GM12874 (cell line): Measurements from ENCODE around the gene NEU4.

Source experiments
- TF ChIP-seq, protein P1 (sequence below): IDR thresholded peaks from 2 replicates; pipeline ENCODE4 v1.5.1; 2011; ENCODE audit warnings: low read depth, mild to moderate bottlenecking, control low read depth, low read length, moderate library complexity; ENCODE audit not compliant: insufficient read depth

The NEU4 gene

DNA sequence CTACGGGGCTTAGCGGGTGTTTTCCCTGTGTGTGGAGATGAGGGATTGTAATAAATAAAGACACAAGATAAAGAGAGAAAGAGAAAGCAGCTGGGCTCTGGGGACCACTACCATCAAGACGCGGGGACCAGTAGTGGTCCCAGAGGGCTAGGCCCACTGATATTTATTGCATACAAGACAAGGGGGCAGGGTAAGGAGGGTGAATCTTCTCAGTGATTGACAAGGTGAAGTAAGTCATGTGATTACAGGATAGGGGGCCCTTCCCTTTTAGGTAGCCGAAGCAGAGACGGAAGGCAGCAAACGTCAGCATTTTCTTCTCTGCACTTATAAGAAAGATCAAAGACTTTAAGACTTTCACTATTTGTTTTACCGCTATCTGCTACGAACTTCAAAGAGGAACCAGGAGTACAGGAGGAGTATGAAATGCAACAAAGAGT is 36.9 kb upstream of the NEU4 start:
- TF ChIP-seq, protein P1, sequence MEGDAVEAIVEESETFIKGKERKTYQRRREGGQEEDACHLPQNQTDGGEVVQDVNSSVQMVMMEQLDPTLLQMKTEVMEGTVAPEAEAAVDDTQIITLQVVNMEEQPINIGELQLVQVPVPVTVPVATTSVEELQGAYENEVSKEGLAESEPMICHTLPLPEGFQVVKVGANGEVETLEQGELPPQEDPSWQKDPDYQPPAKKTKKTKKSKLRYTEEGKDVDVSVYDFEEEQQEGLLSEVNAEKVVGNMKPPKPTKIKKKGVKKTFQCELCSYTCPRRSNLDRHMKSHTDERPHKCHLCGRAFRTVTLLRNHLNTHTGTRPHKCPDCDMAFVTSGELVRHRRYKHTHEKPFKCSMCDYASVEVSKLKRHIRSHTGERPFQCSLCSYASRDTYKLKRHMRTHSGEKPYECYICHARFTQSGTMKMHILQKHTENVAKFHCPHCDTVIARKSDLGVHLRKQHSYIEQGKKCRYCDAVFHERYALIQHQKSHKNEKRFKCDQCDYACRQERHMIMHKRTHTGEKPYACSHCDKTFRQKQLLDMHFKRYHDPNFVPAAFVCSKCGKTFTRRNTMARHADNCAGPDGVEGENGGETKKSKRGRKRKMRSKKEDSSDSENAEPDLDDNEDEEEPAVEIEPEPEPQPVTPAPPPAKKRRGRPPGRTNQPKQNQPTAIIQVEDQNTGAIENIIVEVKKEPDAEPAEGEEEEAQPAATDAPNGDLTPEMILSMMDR, result no peak

DNA sequence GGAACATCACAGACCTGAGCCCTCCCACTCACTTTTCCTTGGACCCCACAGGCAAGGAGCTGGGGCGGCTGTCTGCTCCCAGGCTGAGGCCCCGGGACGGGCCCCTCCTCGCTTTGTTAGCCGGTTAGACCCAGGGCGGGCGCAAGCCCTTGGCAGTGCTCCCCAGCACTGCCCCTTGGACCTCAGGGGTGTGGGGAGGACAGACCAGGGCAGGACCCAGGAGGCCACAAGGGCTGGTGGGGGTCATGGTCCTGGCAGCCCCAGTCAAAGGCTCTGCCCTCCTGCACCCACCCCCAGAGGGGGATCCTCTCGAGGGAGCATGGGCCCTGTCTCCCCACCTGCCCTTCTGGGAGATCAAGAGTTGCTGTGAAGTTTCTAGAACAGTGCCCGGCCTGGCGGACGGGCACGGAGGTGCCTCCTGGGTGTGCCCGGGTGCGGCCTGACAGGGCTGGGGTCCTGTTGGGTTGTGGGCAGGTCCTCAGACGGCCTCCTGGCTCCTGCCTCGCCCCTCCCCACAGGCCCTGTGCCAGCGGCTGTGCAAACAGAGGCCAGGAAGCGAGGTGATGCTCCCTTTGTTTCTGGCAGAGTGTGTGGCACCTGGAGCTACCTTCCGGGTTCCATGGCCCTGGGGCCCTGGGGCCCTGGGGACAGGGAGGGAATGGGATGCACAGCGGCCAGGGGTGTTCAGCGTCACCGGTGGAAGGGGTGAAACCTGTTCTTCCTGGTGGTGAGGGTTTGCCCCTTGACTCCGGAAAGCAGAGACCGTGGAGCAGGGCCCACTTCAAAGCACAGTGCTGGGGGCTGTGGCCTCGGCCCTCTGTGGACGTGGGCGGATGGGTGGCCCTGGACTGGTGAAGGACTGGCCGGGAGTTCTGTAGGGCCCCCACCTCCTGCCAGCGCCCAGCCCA is 35.2 kb upstream of the NEU4 start:
- TF ChIP-seq, protein P1, result no peak

DNA sequence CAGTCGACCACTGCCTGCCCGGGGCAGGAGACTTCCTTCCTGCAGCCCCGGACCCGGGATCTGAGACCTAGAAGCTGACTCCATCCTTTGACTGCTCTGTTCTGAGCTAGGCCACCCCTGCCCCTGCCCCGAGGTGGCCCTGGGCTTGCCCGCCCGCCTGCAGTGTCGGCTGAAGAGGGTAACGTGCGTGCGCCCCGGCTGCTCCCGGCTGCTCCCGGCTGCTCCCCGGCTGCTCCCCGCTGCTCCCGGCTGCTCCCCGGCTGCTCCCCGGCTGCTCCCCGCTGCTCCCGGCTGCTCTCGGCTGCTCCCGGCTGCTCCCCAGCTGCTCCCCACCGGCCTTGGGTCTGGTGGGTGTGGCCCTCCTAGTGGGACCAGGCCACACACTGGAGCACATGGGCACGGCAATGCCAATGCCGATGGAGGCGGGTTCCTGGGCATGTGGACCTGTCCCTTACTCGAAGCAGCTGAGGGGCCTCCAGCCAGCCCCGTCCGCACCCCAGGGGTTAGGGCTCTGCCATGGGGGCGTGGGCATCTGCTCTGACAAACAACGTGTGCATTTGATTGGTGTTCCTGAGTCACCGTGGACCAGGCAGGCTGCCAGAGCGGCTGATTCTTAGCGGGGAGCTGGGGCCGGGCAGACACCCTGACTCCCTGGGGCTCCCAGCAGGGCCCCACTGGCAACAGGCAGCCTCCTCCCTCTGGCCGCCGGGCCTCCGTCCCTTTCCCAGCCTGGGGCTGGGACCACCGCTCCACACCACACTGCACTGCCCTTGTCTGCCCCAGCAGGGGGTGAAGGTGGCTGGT is 34.4 kb upstream of the NEU4 start:
- TF ChIP-seq, protein P1, result no peak

DNA sequence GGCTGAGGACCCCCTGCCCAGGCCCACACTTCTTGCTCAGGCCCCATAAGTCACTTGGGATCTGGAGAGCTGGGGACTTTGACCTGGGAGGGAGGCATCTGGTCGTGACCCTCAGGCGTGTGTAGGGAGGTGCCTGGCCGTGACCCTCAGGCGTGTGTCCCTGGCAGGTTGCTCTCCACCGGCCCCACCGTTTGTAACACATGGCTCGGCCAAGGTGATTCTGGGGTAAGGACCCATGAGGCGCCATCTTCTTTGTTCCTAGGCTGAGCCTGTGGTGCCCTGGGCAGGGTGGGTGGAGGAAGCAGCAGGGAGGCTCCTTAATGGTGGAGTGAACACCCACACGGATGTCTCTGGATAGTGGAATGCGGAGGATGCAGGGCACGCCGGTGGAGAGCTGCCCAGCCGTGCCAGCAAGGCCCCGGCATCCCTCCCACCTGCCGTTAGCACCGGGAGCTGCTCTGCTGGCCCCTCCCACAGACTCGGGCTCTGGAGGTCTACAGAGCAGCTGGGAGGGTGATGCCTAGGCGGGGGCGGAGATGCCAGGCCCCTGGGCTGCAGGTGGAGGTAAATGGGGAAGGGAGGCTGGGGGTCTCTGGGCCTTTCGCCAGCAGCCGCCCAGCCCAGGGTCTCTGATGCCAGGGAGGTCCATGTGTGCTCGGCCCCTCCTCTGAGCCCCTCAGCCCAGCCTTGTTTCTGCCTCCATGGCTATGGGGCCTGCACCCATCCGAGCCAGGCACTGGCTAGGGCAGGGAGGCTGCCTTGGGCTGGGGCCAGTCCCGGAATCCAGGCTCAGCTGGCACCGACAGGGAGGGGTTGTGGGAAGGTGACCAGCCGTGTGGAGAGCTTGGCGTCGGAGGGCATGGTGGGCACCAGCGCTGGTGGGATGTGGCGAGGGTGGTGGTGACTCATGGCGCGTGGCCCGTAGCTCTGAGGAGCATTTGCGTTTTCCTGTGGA is 33.5 kb upstream of the NEU4 start:
- TF ChIP-seq, protein P1, result no peak

DNA sequence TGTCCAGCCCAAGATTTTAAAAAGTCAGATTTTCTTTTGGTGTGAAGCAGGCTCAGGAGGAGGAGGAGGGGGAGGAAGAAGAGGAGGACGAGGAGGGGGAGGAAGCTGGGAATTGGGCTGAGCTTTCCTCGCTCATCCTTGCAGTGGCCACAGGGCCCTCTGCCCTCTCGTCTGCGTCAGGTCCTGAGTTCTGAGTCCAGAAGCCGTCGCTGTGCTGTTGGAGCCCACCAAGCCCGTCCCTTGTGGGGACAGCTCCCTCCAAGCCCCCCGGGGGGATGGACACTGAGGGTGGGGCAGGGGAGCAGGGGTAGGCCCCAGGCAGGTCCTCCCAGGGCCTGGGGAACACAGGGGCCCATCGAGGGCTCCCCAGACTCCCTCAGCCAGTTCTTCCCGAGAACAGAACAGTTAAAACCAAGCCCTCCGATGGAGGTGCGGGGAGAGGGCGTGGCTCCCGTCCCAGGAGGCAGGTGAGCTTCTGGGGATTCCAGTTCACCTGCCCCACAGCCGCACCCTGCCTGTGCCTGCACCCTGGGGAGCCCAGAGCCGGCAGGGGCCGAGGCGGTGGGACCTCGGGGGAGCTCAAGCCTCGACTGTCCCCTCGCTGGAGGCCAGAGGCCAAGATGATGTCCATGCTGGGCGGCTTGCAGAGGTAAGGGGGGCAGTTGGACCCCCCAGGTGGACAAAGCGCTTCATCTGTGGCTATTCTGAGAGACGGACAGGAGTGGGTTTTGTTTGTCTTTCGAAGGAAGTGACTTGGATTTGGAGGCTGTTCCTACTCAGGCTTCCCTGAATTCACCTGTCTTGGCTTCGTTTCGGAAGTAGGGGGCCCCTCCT is 32.4 kb upstream of the NEU4 start, which contains the start of gene GAL3ST2:
Gene GAL3ST2, plus strand, starts transcription at position 487 of the 834 bp plus-strand sequence. Its CDS starts 134 bp downstream, at position 621.
- TF ChIP-seq, protein P1, result no peak

DNA sequence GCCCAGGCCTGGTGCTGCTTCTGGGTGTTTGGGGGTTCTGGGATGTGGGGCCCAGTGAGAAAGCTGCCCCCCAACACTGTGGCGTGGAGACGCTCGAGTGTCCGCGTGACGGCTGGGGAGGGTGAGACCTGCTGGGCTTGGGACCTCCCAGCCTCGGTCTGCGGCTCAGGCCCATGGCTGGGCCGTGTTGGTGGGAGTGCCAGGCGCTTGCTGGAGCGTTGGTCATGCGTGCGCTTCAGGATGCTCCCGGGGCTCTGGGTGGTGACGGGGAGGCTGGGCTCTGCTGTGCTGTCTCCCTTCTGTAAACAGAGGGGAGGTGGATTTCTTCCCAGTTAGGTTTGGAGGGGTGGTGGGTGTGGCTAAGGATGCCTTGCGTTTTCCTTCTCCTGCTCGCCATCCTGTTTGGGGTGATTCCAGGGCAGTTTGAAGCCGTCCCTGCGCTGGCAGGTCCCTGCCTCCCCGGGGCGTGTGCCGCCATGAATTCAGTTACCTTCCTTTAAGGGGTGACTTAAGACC is 31.8 kb upstream of the NEU4 start:
- TF ChIP-seq, protein P1, result no peak
